Smooth muscle cell (in vitro differentiated cells): ENCODE data around the gene S100A14. TPM values are rescaled to one million over a fixed set of nuclear protein-coding genes. Genes with fewer than 3 reads are reported as not detected.

Experiments used
- DNase-seq: peaks from one replicate; lab custom pipeline; 2025; ENCODE audit not compliant: unreplicated experiment; lab: John Stamatoyannopoulos, UW
- H2AFZ ChIP-seq: fragments of 200-600 bp; sonication (generic); 2 replicates; pipeline ENCODE4 v1.6.0; 2016; ENCODE audit warnings: antibody characterized with exemption, low read depth, mild to moderate bottlenecking
- H3F3A ChIP-seq: fragments of 200-600 bp; sonication (generic); 2 replicates; pipeline ENCODE4 v1.6.0; 2017; ENCODE audit warnings: antibody characterized with exemption, low read depth
- H3K27ac ChIP-seq: fragments of 200-600 bp; sonication (generic); 2 replicates; pipeline ENCODE4 v1.5.1; 2016; ENCODE audit warnings: low read depth, mild to moderate bottlenecking
- H3K27me3 ChIP-seq: fragments of 200-600 bp; sonication (generic); 2 replicates; pipeline ENCODE4 v1.6.1; 2016; ENCODE audit warnings: low read depth, mild to moderate bottlenecking
- H3K36me3 ChIP-seq: fragments of 200-600 bp; sonication (generic); 2 replicates; pipeline ENCODE4 v1.5.1; 2016; ENCODE audit warnings: low read depth
- H3K4me1 ChIP-seq: fragments of 200-600 bp; sonication (generic); 2 replicates; pipeline ENCODE4 v1.5.1; 2016; ENCODE audit warnings: low read depth
- H3K4me2 ChIP-seq: fragments of 200-600 bp; sonication (generic); 2 replicates; pipeline ENCODE4 v1.6.0; 2016; ENCODE audit warnings: mild to moderate bottlenecking
- H3K4me3 ChIP-seq: fragments of 200-600 bp; sonication (generic); 2 replicates; pipeline ENCODE4 v1.5.1; 2016; ENCODE audit warnings: mild to moderate bottlenecking
- H3K79me2 ChIP-seq: fragments of 200-600 bp; sonication (generic); 2 replicates; pipeline ENCODE4 v1.6.0; 2016; ENCODE audit warnings: low read depth, mild to moderate bottlenecking
- H3K9ac ChIP-seq: fragments of 200-600 bp; sonication (generic); 2 replicates; pipeline ENCODE4 v1.6.0; 2016; ENCODE audit warnings: low read depth
- H3K9me3 ChIP-seq: fragments of 200-600 bp; sonication (generic); replicated peaks from 2 replicates; pipeline ENCODE4 v1.5.1; 2016; ENCODE audit warnings: low read depth
- H4K20me1 ChIP-seq: fragments of 200-600 bp; sonication (generic); 2 replicates; pipeline ENCODE4 v1.6.0; 2016; ENCODE audit warnings: low read depth
- WGBS: methylation state at CpG from one replicate; pipeline ENCODE4 v1.1.7; 2016; ENCODE audit warnings: low lambda C conversion rate; 5-methylcytosine and 5-hydroxymethylcytosine counted together
- polyA plus RNA-seq: library from polyadenylated mRNA; unstranded; fragments of >200 nt; fragmentation: Nextera tagmentation; extraction: Ambion mirVana; gene quantifications from 2 replicates; pipeline ENCODE4 v1.2.1, GENCODE V29; 2016
- total RNA-seq: library from RNA; depleted of rRNA; stranded (reverse); fragments of >200 nt; gene quantifications from 2 replicates; pipeline ENCODE4 v1.2.3, GENCODE V29; 2014
- TF ChIP-seq, protein P1 (sequence below): fragments of 200-600 bp; sonication (generic); IDR thresholded peaks from 2 replicates; pipeline ENCODE4 v1.5.1; 2017; ENCODE audit warnings: borderline replicate concordance, mild to moderate bottlenecking, antibody characterized with exemption; ENCODE audit not compliant: insufficient read depth, poor library complexity, severe bottlenecking

S100A14 gene
- total and polyA plus RNA-seq, 2 experiments from 2014 or later: 11.0 to 25.1 TPM

DNA sequence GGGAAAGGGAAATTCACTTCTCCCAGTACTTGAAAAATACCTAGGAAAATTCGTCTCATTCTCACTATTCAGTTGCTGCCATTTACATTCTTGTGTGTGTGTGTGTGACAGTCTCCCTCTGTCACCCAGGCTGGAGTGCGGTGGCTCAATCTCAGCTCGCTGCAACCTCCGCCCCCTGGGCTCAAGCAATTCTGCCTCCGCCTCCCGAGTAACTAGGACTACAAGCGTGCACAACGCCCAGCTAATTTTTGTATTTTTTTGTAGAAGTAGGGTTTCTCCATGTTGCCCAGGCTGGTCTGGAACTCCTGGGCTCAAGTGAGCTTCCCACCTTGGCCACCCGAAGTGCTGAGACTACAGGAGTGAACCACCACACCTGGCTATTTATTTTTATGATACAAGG, 43.5 kb upstream of the S100A14 start:
- no peaks in the 10 kb centered on the region for H3K9me3 ChIP-seq
- peak overlapping the region; percentile 94 for H3K4me2 ChIP-seq
- H3K79me2 ChIP-seq: peaks cover 12% of the 10 kb centered on the region
- H3F3A ChIP-seq: peaks cover 39% of the 10 kb centered on the region
- 85% methylated on average over 9 of the region's 9 CpGs for WGBS
- H3K27ac ChIP-seq: peak overlapping the region; percentile 7
- peaks cover 9% of the 10 kb centered on the region for H3K4me1 ChIP-seq
- H4K20me1 ChIP-seq: no peaks in the 10 kb centered on the region
- TF ChIP-seq, protein P1, sequence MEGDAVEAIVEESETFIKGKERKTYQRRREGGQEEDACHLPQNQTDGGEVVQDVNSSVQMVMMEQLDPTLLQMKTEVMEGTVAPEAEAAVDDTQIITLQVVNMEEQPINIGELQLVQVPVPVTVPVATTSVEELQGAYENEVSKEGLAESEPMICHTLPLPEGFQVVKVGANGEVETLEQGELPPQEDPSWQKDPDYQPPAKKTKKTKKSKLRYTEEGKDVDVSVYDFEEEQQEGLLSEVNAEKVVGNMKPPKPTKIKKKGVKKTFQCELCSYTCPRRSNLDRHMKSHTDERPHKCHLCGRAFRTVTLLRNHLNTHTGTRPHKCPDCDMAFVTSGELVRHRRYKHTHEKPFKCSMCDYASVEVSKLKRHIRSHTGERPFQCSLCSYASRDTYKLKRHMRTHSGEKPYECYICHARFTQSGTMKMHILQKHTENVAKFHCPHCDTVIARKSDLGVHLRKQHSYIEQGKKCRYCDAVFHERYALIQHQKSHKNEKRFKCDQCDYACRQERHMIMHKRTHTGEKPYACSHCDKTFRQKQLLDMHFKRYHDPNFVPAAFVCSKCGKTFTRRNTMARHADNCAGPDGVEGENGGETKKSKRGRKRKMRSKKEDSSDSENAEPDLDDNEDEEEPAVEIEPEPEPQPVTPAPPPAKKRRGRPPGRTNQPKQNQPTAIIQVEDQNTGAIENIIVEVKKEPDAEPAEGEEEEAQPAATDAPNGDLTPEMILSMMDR: no peak
- no peak for DNase-seq
- peak overlapping the region; percentile 91 for H3K4me3 ChIP-seq
- no peak overlapping the region for H2AFZ ChIP-seq
- H3K27me3 ChIP-seq: no peaks in the 10 kb centered on the region
- no peak overlapping the region for H3K9ac ChIP-seq
- peaks cover 8% of the 10 kb centered on the region for H3K36me3 ChIP-seq

DNA sequence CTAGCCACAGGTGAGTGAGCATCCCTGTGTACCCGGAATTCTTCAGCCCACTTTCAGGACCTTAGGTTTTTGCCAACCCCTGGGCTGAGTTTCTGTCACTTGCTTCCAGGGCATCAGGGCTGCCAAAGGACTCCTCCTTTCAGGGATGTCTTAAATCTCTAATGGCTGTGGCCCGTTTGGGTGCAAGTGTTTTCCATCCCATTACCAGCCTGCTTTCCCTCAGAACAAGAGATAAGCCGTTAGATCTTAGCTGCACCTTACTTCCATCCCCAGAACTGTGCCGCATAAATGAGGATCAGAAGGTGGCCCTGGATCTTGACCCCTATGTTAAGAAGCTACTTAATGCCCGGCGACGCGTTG, 43.0 kb upstream of the S100A14 start:
- no peak for DNase-seq
- Histone ChIP-seq H3K79me2 (peaks cover 12% of the 10 kb centered on the region), H3K4me2 (peak overlapping the region; percentile 94), H3K4me1 (peaks cover 9% of the 10 kb centered on the region), H3K36me3 (peaks cover 7% of the 10 kb centered on the region), H4K20me1 (no peaks in the 10 kb centered on the region), H3K27ac (no peak overlapping the region), H3K9me3 (no peaks in the 10 kb centered on the region), H3K4me3 (peak overlapping the region; percentile 91), H3F3A (peaks cover 34% of the 10 kb centered on the region), H3K9ac (peak overlapping the region; percentile 63), H3K27me3 (no peaks in the 10 kb centered on the region), H2AFZ (no peak overlapping the region)
- TF ChIP-seq, protein P1: no peak
- WGBS: 60% methylated on average over 8 of the region's 8 CpGs

DNA sequence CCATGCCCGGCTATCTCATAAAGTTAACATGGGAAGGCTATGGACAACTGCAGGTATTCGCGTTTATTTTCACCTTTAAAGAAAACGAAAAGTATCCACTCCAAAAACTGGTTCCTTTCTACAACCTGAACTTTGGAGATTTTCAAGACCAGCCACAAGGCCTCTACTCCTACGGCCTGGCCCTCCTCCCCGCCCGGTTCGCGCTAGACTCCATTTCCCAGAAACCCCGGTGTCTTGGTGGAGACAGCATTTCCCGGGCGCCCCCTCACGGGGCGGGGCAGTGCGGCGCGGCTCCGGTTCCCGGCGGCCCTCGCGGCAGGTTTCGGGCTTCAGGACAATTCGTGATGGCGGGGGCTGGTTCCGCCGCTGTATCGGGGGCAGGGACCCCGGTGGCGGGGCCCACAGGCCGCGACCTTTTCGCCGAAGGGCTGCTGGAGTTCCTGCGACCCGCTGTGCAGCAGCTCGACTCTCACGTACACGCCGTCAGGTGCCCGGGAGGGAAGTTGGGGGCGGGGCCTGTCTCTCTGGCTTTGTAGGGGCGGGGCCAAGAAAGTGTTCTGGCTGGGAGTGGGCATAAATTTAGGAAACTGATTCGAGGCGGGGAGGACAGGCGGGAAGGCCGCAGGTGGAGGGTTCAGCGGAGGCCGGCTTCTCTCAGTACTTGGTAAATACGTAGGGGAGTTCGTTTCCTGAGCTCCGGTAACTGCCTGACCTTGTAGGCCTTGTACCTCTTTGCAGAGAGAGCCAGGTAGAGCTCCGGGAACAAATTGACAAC, 42.5 kb upstream of the S100A14 start, which contains the start of gene SNAPIN:
Gene SNAPIN, plus strand, starts transcription at position 304 of the 775 bp plus-strand sequence. Its CDS starts 41 bp downstream, at position 345.
- Histone ChIP-seq H4K20me1 (no peaks in the 10 kb centered on the region), H3K4me1 (peaks cover 9% of the 10 kb centered on the region), H3K36me3 (peaks cover 7% of the 10 kb centered on the region), H2AFZ (peak within 1 kb of the TSS; percentile 88), H3K4me3 (peak within 1 kb of the TSS; percentile 91), H3K9me3 (no peaks in the 10 kb centered on the region), H3K4me2 (peak within 1 kb of the TSS; percentile 94), H3K9ac (peak within 1 kb of the TSS; percentile 63), H3K79me2 (peaks cover 12% of the 10 kb centered on the region), H3K27me3 (no peaks in the 10 kb centered on the region), H3K27ac (peak within 1 kb of the TSS; percentile 25), H3F3A (peaks cover 29% of the 10 kb centered on the region)
- TF ChIP-seq, protein P1: no peak
- peak; percentile 80 for DNase-seq
- 4% methylated on average over 52 of the region's 53 CpGs for WGBS

DNA sequence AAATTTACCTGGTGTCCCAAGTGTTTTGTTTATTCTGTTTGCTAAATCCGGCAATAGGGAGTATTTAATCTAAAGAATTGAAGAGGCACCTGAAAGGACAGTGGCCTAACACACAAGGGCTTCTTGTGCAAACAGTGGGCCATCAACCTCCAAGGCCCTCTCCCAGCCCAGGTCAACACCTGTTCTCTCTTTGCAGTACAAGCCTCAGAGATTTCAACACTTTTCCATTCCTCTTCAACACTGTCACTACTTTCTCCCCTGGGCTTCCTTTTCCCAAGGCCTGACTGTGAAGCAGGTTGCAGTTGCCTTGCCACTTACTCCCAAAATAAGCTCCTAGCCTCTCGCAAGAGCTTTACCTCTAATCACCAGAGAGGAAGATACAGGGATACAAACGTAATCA, 39.2 kb upstream of the S100A14 start:
- no peak overlapping the region for H2AFZ ChIP-seq
- no peaks in the 10 kb centered on the region for H3K27me3 ChIP-seq
- no peak for DNase-seq
- peaks cover 7% of the 10 kb centered on the region for H3F3A ChIP-seq
- no peak overlapping the region for H3K9ac ChIP-seq
- H3K4me1 ChIP-seq: peaks cover 9% of the 10 kb centered on the region
- H4K20me1 ChIP-seq: no peaks in the 10 kb centered on the region
- no peak overlapping the region for H3K4me2 ChIP-seq
- 87% methylated on average over 3 of the region's 3 CpGs for WGBS
- no peaks in the 10 kb centered on the region for H3K36me3 ChIP-seq
- H3K9me3 ChIP-seq: no peaks in the 10 kb centered on the region
- TF ChIP-seq, protein P1: no peak
- no peak overlapping the region for H3K27ac ChIP-seq
- H3K79me2 ChIP-seq: peaks cover 12% of the 10 kb centered on the region
- no peak overlapping the region for H3K4me3 ChIP-seq
